WI38 (cell line): ENCODE results near the gene PMM1.

ENCODE experiments used
- H3K4me3 ChIP-seq: 2 replicates; pipeline ENCODE4 v1.5.1; 2011; ENCODE audit warnings: low read depth, mild to moderate bottlenecking, control low read depth, low read length
- CTCF ChIP-seq: IDR thresholded peaks from 2 replicates; pipeline ENCODE4 v1.5.1; 2012; ENCODE audit warnings: low read depth, mild to moderate bottlenecking, control low read depth, low read length

Gene PMM1

DNA sequence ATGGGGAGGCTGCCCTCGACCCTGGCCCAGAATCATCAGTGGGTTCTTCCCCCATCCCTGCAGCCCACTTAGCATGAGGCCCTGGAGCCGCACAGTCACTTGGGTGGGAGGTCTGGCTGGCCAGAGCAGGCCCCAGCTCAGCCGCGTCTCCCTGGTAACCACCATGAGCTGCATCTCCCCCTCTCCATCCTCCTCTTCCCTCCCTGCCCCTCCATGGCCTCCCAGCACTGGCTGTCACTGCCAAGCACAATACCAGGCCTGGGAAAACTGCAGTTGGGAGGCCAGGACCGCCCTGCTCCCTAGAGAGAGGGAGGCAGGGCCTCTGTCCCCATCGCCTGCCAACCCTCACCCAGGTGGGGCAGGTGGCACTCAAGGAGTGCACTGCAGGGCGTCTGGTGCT lies 20.8 kb downstream of the PMM1 start:
- no peak overlapping the region for H3K4me3 ChIP-seq
- no peak for TF ChIP-seq CTCF

GRCh38 chr22:41567512-41567768 lies 22.2 kb downstream of the PMM1 start:
- no peak for TF ChIP-seq CTCF
- H3K4me3 ChIP-seq, result no peak overlapping the region

DNA sequence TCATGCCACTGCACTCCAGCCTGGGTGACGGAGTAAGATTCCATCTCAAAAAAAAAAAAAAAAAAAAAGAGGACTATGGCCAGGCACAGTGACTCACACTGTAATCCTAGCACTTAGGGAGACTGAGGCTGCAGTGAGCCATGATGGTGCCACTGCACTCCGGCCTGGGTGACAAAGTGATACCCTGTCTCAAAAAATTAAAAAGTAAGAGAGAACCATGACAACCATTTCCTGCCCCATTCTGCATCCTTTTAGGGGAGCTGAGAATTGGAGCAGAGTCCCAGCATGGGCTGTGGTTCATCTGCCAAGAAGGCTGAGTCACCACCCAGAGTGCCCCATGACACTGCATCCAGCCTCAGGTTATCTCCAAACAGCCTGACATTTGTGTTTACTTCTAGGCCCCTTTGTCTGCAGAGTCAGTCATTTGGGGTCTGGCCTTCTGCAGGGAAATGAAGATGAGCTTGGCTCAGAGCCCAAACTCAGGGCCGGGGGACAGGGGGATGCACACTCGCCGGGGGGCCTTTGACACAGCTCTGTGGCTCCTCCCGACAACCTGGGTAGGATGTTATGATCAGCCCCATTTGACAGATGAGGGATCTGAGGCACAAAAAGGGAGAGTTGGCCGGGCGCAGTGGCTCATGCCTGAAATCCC lies 24.1 kb downstream of the PMM1 start:
- no peak for TF ChIP-seq CTCF
- no peak overlapping the region for H3K4me3 ChIP-seq

DNA sequence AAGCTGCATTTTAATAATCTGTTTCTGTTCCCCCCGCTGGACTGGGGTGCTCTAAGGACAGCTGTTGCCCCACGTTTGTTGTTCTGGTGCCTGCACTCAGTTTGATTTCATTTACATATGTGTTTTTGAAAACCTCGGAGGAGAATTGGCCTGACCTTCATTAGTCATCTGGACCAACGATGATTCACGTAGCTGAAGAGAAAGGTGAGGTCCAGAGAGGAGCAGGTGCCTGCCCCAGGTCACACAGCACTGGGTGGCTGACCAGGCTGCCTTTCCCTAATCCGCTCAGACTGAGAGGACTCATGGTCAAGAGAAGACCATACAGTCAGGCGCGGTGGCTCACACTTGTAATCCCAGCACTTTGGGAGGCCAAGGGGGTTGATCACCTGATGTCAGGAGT lies 25.1 kb downstream of the PMM1 start:
- no peak overlapping the region for H3K4me3 ChIP-seq
- TF ChIP-seq CTCF, result no peak

DNA sequence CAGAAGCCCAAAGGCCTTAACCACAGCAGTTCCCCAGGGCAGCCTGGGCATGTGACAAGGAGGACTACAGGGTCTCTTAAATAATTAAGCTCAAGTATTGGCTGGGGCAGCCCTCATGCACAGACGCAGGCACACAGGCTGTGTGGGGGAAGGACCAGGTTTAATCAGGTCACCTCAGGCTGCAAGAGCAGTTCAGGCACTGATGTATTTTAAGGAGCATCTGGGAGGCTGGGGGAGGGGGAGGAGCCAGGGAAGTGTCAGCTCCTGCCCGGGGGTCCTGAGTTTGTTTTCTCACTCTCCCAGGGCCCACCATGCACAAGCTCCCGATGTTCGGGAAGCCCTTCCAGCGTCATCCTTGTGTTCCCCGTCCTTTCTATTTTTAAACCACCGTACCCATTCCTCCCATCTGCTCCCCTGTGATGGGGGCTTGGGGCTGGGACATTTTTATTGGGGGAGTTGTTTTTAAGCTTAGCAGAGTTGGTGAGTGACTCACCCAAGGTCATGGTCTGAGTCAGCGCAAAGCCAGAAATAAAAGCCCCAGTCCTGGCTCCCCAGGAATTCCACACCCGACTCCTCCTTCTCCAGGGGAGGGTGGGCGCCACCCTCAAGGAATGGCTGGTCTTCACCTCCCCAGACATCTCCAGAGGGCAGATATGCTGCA lies 26.5 kb downstream of the PMM1 start:
- H3K4me3 ChIP-seq, result peak overlapping the region; percentile 88
- no peak for TF ChIP-seq CTCF

GRCh38 chr22:41562461-41562860 lies 27.2 kb downstream of the PMM1 start:
- no peak for TF ChIP-seq CTCF

GRCh38 chr22:41561788-41562187 lies 27.9 kb downstream of the PMM1 start:
- H3K4me3 ChIP-seq, result peak overlapping the region; percentile 88
- no peak for TF ChIP-seq CTCF

More at GRCh38 chr22:41562461-41562860, 27.2 kb downstream of the PMM1 start:
- H3K4me3 ChIP-seq, result peak overlapping the region; percentile 88
